HepG2 (cell line): ENCODE measurements around the gene CASTOR1. TPM values are rescaled to one million over a fixed set of nuclear protein-coding genes. Genes with fewer than 3 reads are reported as not detected.

Experiments
- ATAC-seq: fragments of 200-7000 bp; cut with Tn5 transposase; 3 replicates; pipeline ENCODE4 v1.9.1; 2020; ENCODE audit warnings: mild to moderate bottlenecking, moderate library complexity
- BruUV-seq: library from RNA; stranded (reverse); fragments of 400-500 nt; replicated peaks from 2 replicates; lab custom pipeline; 2021; lab: Mats Ljungman, UMichigan
- CTCF ChIA-PET: fragments of 300-600 bp; formaldehyde crosslinking; extraction: SDS; loops from one replicate; lab custom pipeline; 2021; ENCODE audit warnings: low total read pairs, inconsistent platforms, low intra/inter-chr PET ratio; lab: Yijun Ruan, JAX
- POLR2A ChIA-PET: fragments of 350-600 bp; sonication (Branson Sonifier 250); formaldehyde crosslinking; loops from one replicate; lab custom pipeline; 2020; ENCODE audit warnings: antibody characterized with exemption, inconsistent platforms; lab: Yijun Ruan, JAX
- DNase-seq: peaks from one replicate; pipeline ENCODE4 v3.0.0-alpha.2; 2015; ENCODE audit warnings: low spot score
- FAIRE-seq: peaks from 3 replicates; lab custom pipeline; 2011; peaks lifted over from hg19 to GRCh38; lab: Jason Lieb, UNC
- H2AFZ ChIP-seq: one replicate; pipeline ENCODE4 v1.6.1; 2011; ENCODE audit warnings: low read length, inconsistent platforms
- H3K27ac ChIP-seq: fragments of 300-600 bp; 3 replicates; pipeline ENCODE4 v1.8.0; 2011; ENCODE audit warnings: mixed run types, mild to moderate bottlenecking, mixed read lengths, low read length, inconsistent platforms; ENCODE audit not compliant: insufficient read depth; ENCODE audit errors: extremely low read length
- H3K27me3 ChIP-seq, 2 experiments: fragments of 200-600 bp in 1 of 2; 2 replicates in 1 of 2; 3 replicates in 1 of 2; pipeline versions ENCODE4 v1.6.0 to v1.8.0; 2011; ENCODE audit warnings: low read length in 2 of 2, mild to moderate bottlenecking in 2 of 2, moderate library complexity in 2 of 2, inconsistent platforms in 1 of 2; ENCODE audit not compliant: insufficient read depth in 2 of 2, control insufficient read depth in 1 of 2
- H3K36me3 ChIP-seq, 2 experiments: fragments of 200-600 bp in 1 of 2; replicated peaks in 1 of 2; 2 replicates in 1 of 2; 3 replicates in 1 of 2; pipeline versions ENCODE4 v1.5.1 to v1.8.0; 2011; ENCODE audit warnings: low read length in 2 of 2, inconsistent platforms in 1 of 2; ENCODE audit not compliant: insufficient read depth in 2 of 2, control insufficient read depth in 1 of 2
- H3K4me1 ChIP-seq: 2 replicates; pipeline ENCODE4 v1.5.1; 2012; ENCODE audit warnings: low read length, inconsistent platforms; ENCODE audit not compliant: insufficient read depth
- H3K4me2 ChIP-seq: 2 replicates; pipeline ENCODE4 v1.6.0; 2011; ENCODE audit warnings: low read depth, low read length, inconsistent platforms
- H3K4me3 ChIP-seq, 3 experiments: fragments of 200-600 bp in 1 of 3; sonication (generic), shearing (Covaris generic) in 1 of 3; replicated peaks in 1 of 3; 2 replicates each; pipeline ENCODE4 v1.5.1; 2011 to 2016; ENCODE audit warnings: low read length in 3 of 3, inconsistent platforms in 2 of 3, low read depth in 2 of 3, mild to moderate bottlenecking in 2 of 3, control low read depth in 1 of 3, mixed read lengths in 1 of 3; ENCODE audit not compliant: insufficient read depth in 1 of 3
- H3K79me2 ChIP-seq: one replicate; pipeline ENCODE4 v1.6.1; 2011; ENCODE audit warnings: low read length, inconsistent platforms; ENCODE audit not compliant: insufficient read depth
- H3K9ac ChIP-seq: 2 replicates; pipeline ENCODE4 v1.6.0; 2011; ENCODE audit warnings: mild to moderate bottlenecking, low read depth, low read length, inconsistent platforms; ENCODE audit not compliant: insufficient read depth
- H3K9me3 ChIP-seq: 2 replicates; pipeline ENCODE4 v1.5.1; 2012; ENCODE audit warnings: mild to moderate bottlenecking, low read length
- H4K20me1 ChIP-seq: 2 replicates; pipeline ENCODE4 v1.6.0; 2011; ENCODE audit warnings: inconsistent platforms, mild to moderate bottlenecking, low read length, moderate library complexity; ENCODE audit not compliant: insufficient read depth
- ARNT ChIP-seq: fragments of 450-650 bp; IDR thresholded peaks from 2 replicates; pipeline ENCODE4 v1.6.1; 2017
- KDM2A ChIP-seq: sonication (generic); formaldehyde crosslinking; IDR thresholded peaks from 2 replicates; pipeline ENCODE4 v1.4.0; 2020; ENCODE audit warnings: low read depth, missing genetic modification reagents, borderline replicate concordance
- TFE3 ChIP-seq: IDR thresholded peaks from 2 replicates; pipeline ENCODE4 v1.6.1; 2016
- ZBTB38 ChIP-seq: sonication (generic); formaldehyde crosslinking; IDR thresholded peaks from 2 replicates; pipeline ENCODE4 v1.5.1; 2020; ENCODE audit warnings: mild to moderate bottlenecking, missing genetic modification reagents
- ZNF383 ChIP-seq: sonication (generic); formaldehyde crosslinking; IDR thresholded peaks from 2 replicates; pipeline ENCODE4 v1.4.0; 2020; ENCODE audit warnings: missing genetic modification reagents, mild to moderate bottlenecking, borderline replicate concordance
- ZNF597 ChIP-seq: sonication (generic); formaldehyde crosslinking; IDR thresholded peaks from 2 replicates; pipeline ENCODE4 v1.5.0; 2020; ENCODE audit warnings: missing genetic modification reagents
- WGBS: methylation state at CpG from one replicate; pipeline ENCODE4 v1.1.6; 2017; ENCODE audit warnings: low lambda C conversion rate; 5-methylcytosine and 5-hydroxymethylcytosine counted together
- in situ Hi-C: cut with HindIII; loops from 2 replicates; pipeline ENCODE4 v1.10.0; 2017; ENCODE audit warnings: low pct_unique_long_range_greater_than_20kb; ENCODE audit not compliant: extremely low pct_ligation_motif_present
- intact Hi-C: fragments of 100-400 bp; cut with micrococcal nuclease; formaldehyde crosslinking; loops from one replicate; pipeline ENCODE4 v1.10.0; 2022; ENCODE audit not compliant: unreplicated experiment
- polyA plus RNA-seq, 8 experiments: library from polyadenylated mRNA; depleted of rRNA in 3 of 8; stranded (reverse) in 7 of 8; unstranded in 1 of 8; fragments of >200 nt; fragmentation: Illumina TruSeq in 4 of 8; extraction: Trizol in 4 of 8; gene quantifications; 2 replicates each; pipeline versions ENCODE4 v1.2.1 to v1.2.3, GENCODE V29; 2011 to 2016; ENCODE audit warnings: low read depth in 4 of 8, missing spikeins in 1 of 8, mixed read lengths in 1 of 8; ENCODE audit not compliant: insufficient read depth in 1 of 8
- total RNA-seq, 5 experiments: library from RNA; depleted of rRNA; stranded (reverse); fragments of >200 nt; fragmentation: Illumina TruSeq; extraction: Trizol; gene quantifications; 2 replicates each; pipeline ENCODE4 v1.2.3, GENCODE V29; 2016; ENCODE audit warnings: low read depth in 1 of 5

Gene CASTOR1
- total and polyA plus RNA-seq, 2 of the 13 experiments (the other 11 are each of a cell fraction or from before 2014, with no cell fraction given), result 2.6 to 4.4 TPM

DNA sequence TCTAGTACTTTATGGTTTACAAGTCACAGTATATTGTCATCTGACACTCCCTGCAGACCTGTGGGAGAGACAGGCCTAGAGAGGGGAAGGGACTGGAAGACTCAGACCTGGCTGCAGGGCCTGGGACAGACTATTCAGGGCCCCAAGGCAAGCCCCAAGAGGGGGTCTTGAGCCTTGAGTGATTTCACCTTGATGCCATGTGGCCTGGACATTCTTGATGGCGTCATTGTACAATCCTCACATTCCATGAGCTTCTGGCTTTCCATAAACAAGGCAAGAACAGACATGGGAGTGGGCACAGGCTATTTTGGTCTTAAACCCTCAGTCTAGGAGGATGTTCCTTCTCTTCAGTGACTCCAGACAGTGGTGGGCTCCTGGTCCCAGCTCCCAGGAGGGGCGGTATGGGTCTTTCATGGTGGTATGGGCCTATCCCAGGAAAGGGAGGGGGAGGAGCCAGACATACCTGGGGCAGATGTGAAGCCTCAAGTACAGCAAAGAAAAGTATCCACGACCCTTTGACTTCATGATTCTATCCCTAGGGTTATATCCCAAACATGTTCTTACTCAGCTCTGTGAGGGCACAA is 39.3 kb upstream of the CASTOR1 start:
- Histone ChIP-seq H3K79me2 (no peaks in the 10 kb centered on the region), H3K4me3 (no peak overlapping the region), H3K36me3 (peaks cover 10 to 14% of the 10 kb centered on the region in 2 experiments; a peak in 3 of 5 replicates), H3K27me3 (no peaks in the 10 kb centered on the region; a peak in 1 of 5 replicates), H2AFZ (no peak overlapping the region), H3K9me3 (no peaks in the 10 kb centered on the region), H3K27ac (no peak overlapping the region), H3K4me1 (peaks cover 39% of the 10 kb centered on the region), H3K4me2 (no peak overlapping the region), H3K9ac (no peak overlapping the region), H4K20me1 (no peaks in the 10 kb centered on the region)
- DNase-seq (no peak), ATAC-seq (no peak), FAIRE-seq (no peak)
- WGBS, result 97% methylated on average over 3 of the region's 3 CpGs
- in situ Hi-C loops, result no loop called here
- POLR2A ChIA-PET, result interaction anchor here (2.0 to 3.6 kb wide), 2 partner anchors 28 to 38 kb away, joined by 19 to 39 read pairs; partner anchors contain the start of genes CASTOR1, CCDC157 and SF3A1
- TF ChIP-seq ZNF597 (CRISPR knock-in tag), result no peak
- no peak for TF ChIP-seq KDM2A (CRISPR knock-in tag)
- TF ChIP-seq ZBTB38, result no peak
- TF ChIP-seq TFE3 (CRISPR knock-in tag), result no peak
- no peak for TF ChIP-seq ARNT
- TF ChIP-seq ZNF383 (CRISPR knock-in tag), result no peak
- TF ChIP-seq, all 625 proteins: peak for 0
- BruUV-seq, result no TSS peak
- CTCF ChIA-PET, result interaction anchor here (1.4 to 2.2 kb wide), 2 partner anchors 41 to 66 kb away, joined by 4 to 13 read pairs; no protein-coding TSS in a partner anchor
- intact Hi-C loops, result no loop called here
